Epidermal melanocyte (primary cell): ENCODE data around the gene ABCA1.
"Not testable (repeated sequence)": the region's sequence is repeated elsewhere in the genome, so short reads cannot be mapped to it uniquely, and the experiment has no call there.

ENCODE experiments used
- DNase-seq: peaks from one replicate; pipeline ENCODE4 v3.0.0; 2011; ENCODE audit warnings: low spot score; ENCODE audit not compliant: insufficient read length

ABCA1 gene

GRCh38 chr9:104927912-104928740 lies at the start of gene ABCA1:
TSS of gene ABCA1 (minus strand) at chr9:104928155. CDS start at chr9:104903679, 24,476 bp downstream.
- DNase-seq: peak; percentile 82

- DNase-seq: no peak
Observed at GRCh38 chr9:104977580-104977979, 49.6 kb upstream of the ABCA1 start.

- DNase-seq: no peak
Observed at GRCh38 chr9:104977168-104977567, 49.2 kb upstream of the ABCA1 start.

- not testable (repeated sequence) for DNase-seq
Observed at GRCh38 chr9:104975966-104976595, 48.1 kb upstream of the ABCA1 start.

- DNase-seq: no peak
Observed at GRCh38 chr9:104974053-104974962, 46.4 kb upstream of the ABCA1 start.

- no peak for DNase-seq
Observed at GRCh38 chr9:104972242-104972866, 44.4 kb upstream of the ABCA1 start.

GRCh38 chr9:104971511-104971910 lies 43.6 kb upstream of the ABCA1 start:
- no peak for DNase-seq

GRCh38 chr9:104970271-104970987 lies 42.5 kb upstream of the ABCA1 start:
- DNase-seq: no peak

- no peak for DNase-seq
Observed at GRCh38 chr9:104969116-104969515, 41.2 kb upstream of the ABCA1 start.

- DNase-seq: peak; percentile 69
Observed at GRCh38 chr9:104968025-104968982, 40.3 kb upstream of the ABCA1 start.

- no peak for DNase-seq
Observed at GRCh38 chr9:104963076-104963475, 35.1 kb upstream of the ABCA1 start.

GRCh38 chr9:104961701-104962359 lies 33.9 kb upstream of the ABCA1 start:
- no peak for DNase-seq

GRCh38 chr9:104961238-104961637 lies 33.3 kb upstream of the ABCA1 start:
- DNase-seq: no peak

GRCh38 chr9:104960662-104961061 lies 32.7 kb upstream of the ABCA1 start:
- no peak for DNase-seq

- no peak for DNase-seq
Observed at GRCh38 chr9:104958751-104959150, 30.8 kb upstream of the ABCA1 start.

GRCh38 chr9:104958006-104958405 lies 30.1 kb upstream of the ABCA1 start:
- not testable (repeated sequence) for DNase-seq

GRCh38 chr9:104951487-104951886 lies 23.5 kb upstream of the ABCA1 start:
- no peak for DNase-seq

GRCh38 chr9:104950838-104951237 lies 22.9 kb upstream of the ABCA1 start:
- no peak for DNase-seq

GRCh38 chr9:104948277-104948676 lies 20.3 kb upstream of the ABCA1 start:
- no peak for DNase-seq
